ENCODE data around the gene CRACR2A.

CRACR2A gene

GRCh38 chr12:3673981-3674708 lies 78.8 kb downstream of the CRACR2A start:
- Histone ChIP-seq H3K27me3 (ENCODE audit: insufficient read depth, poor library complexity, severe bottlenecking) (no peaks in the 10 kb centered on the region), H3K27ac (replicated peaks) (no peak overlapping the region), H3K4me3 (replicated peaks; ENCODE audit: insufficient read depth, low read length) (no peak overlapping the region)
- DNase-seq (ENCODE audit: low read depth in 1 of 2, low spot score in 1 of 2) = no peak
- TF ChIP-seq SPI1 (IDR thresholded peaks at IDR 0.05; ENCODE audit: borderline replicate concordance, low read depth) = no peak
- no peak for TF ChIP-seq POLR2AphosphoS5 (IDR thresholded peaks at IDR 0.05; ENCODE audit: low read depth)
- TF ChIP-seq CTCF (IDR thresholded peaks at IDR 0.05; ENCODE audit: insufficient read depth, low read length) = no peak
- no peak for TF ChIP-seq REST (IDR thresholded peaks at IDR 0.05; ENCODE audit: insufficient replicate concordance, low read depth)
- TF ChIP-seq GABPA (IDR thresholded peaks at IDR 0.05; ENCODE audit: low read depth) = no peak

- TF ChIP-seq GABPA (IDR thresholded peaks at IDR 0.05; ENCODE audit: low read depth) (no peak), CTCF (IDR thresholded peaks at IDR 0.05; ENCODE audit: insufficient read depth, low read length) (no peak), REST (IDR thresholded peaks at IDR 0.05; ENCODE audit: insufficient replicate concordance, low read depth) (no peak), SPI1 (IDR thresholded peaks at IDR 0.05; ENCODE audit: borderline replicate concordance, low read depth) (no peak), POLR2AphosphoS5 (IDR thresholded peaks at IDR 0.05; ENCODE audit: low read depth) (no peak)
- DNase-seq (ENCODE audit: low read depth in 1 of 2, low spot score in 1 of 2) = no peak
- Histone ChIP-seq H3K27me3 (ENCODE audit: insufficient read depth, poor library complexity, severe bottlenecking) (no peaks in the 10 kb centered on the region), H3K4me3 (replicated peaks; ENCODE audit: insufficient read depth, low read length) (no peak overlapping the region), H3K27ac (replicated peaks) (no peak overlapping the region)
Measured at GRCh38 chr12:3672113-3672509, 80.8 kb downstream of the CRACR2A start.

GRCh38 chr12:3671330-3672112 lies 81.4 kb downstream of the CRACR2A start:
- Histone ChIP-seq H3K27ac (replicated peaks) (no peak overlapping the region), H3K4me3 (replicated peaks; ENCODE audit: insufficient read depth, low read length) (no peak overlapping the region), H3K27me3 (ENCODE audit: insufficient read depth, poor library complexity, severe bottlenecking) (no peaks in the 10 kb centered on the region)
- TF ChIP-seq POLR2AphosphoS5 (IDR thresholded peaks at IDR 0.05; ENCODE audit: low read depth) (no peak), SPI1 (IDR thresholded peaks at IDR 0.05; ENCODE audit: borderline replicate concordance, low read depth) (no peak), CTCF (IDR thresholded peaks at IDR 0.05; ENCODE audit: insufficient read depth, low read length) (no peak), GABPA (IDR thresholded peaks at IDR 0.05; ENCODE audit: low read depth) (no peak), REST (IDR thresholded peaks at IDR 0.05; ENCODE audit: insufficient replicate concordance, low read depth) (no peak)
- no peak for DNase-seq (ENCODE audit: low read depth in 1 of 2, low spot score in 1 of 2)
